Right kidney (tissue), 9 donors: ENCODE data around the gene METTL23.

Source experiments
- DNase-seq: peaks from one replicate; pipeline ENCODE4 v3.0.0-alpha.2; 2016
- long read RNA-seq, 8 donors: transcript quantifications; one replicate each; lab custom pipeline, GENCODE V29; 2026

Gene METTL23
- long read RNA-seq, donor 1, transcript METTL23-201 (5 exons, 1,155 nt) = major isoform, 6 of 28 reads
- long read RNA-seq, donor 1, transcript METTL23-204 (4 exons, 904 nt) = major isoform, 6 of 28 reads
- long read RNA-seq, donor 1, transcript METTL23-212 (4 exons, 1,006 nt) = major isoform, 6 of 28 reads
- long read RNA-seq, donor 1, partial matches to known transcripts = 5 of 28 reads
- long read RNA-seq, donor 1, other reads (novel, unspliced or antisense) = 0 of 28 reads
- long read RNA-seq, donor 2, transcript METTL23-201 (5 exons, 1,155 nt) = major isoform, 5 of 18 reads
- long read RNA-seq, donor 2, partial matches to known transcripts = 0 of 18 reads
- long read RNA-seq, donor 2, other reads (novel, unspliced or antisense) = 0 of 18 reads
- long read RNA-seq, donor 3, partial matches to known transcripts = 55 of 127 reads
- long read RNA-seq, donor 3, other reads (novel, unspliced or antisense) = 64 of 127 reads
- long read RNA-seq, donor 4, partial matches to known transcripts = 14 of 112 reads
- long read RNA-seq, donor 4, other reads (novel, unspliced or antisense) = 90 of 112 reads
- long read RNA-seq, donor 5, partial matches to known transcripts = 0 of 10 reads
- long read RNA-seq, donor 5, other reads (novel, unspliced or antisense) = 0 of 10 reads
- long read RNA-seq, donor 6, partial matches to known transcripts = 0 of 9 reads
- long read RNA-seq, donor 6, other reads (novel, unspliced or antisense) = 0 of 9 reads
- long read RNA-seq, donor 7 = 0 reads
- long read RNA-seq, donor 8, transcript METTL23-212 (4 exons, 1,006 nt) = major isoform, 5 of 20 reads
- long read RNA-seq, donor 8, transcript METTL23-201 (5 exons, 1,155 nt) = major isoform, 5 of 20 reads
- long read RNA-seq, donor 8, transcript METTL23-204 (4 exons, 904 nt) = major isoform, 5 of 20 reads
- long read RNA-seq, donor 8, partial matches to known transcripts = 0 of 20 reads
- long read RNA-seq, donor 8, other reads (novel, unspliced or antisense) = 0 of 20 reads

- peak; percentile 91 for DNase-seq
Observed at GRCh38 chr17:76726776-76727718, at the start of gene METTL23. Gene METTL23 (plus strand): TSS chr17:76726839. CDS start chr17:76729711, 2,872 bp downstream.

GRCh38 chr17:76677406-76677805 is 49.2 kb upstream of the METTL23 start:
- DNase-seq = no peak

GRCh38 chr17:76678330-76678729 is 48.3 kb upstream of the METTL23 start:
- no peak for DNase-seq

- no peak for DNase-seq
Observed at GRCh38 chr17:76679239-76679638, 47.4 kb upstream of the METTL23 start.

GRCh38 chr17:76681222-76682137 is 45.2 kb upstream of the METTL23 start:
- DNase-seq = peak; percentile 62

- DNase-seq = no peak
Observed at GRCh38 chr17:76682296-76682695, 44.3 kb upstream of the METTL23 start.

- DNase-seq = no peak
Observed at GRCh38 chr17:76683011-76683755, 43.5 kb upstream of the METTL23 start.

- no peak for DNase-seq
Observed at GRCh38 chr17:76683921-76684745, 42.5 kb upstream of the METTL23 start.

GRCh38 chr17:76684756-76685155 is 41.9 kb upstream of the METTL23 start:
- no peak for DNase-seq

- no peak for DNase-seq
Observed at GRCh38 chr17:76685366-76685765, 41.3 kb upstream of the METTL23 start.

GRCh38 chr17:76685846-76686245 is 40.8 kb upstream of the METTL23 start:
- DNase-seq = no peak

- peak; percentile 55 for DNase-seq
Observed at GRCh38 chr17:76686538-76687297, 39.9 kb upstream of the METTL23 start.

GRCh38 chr17:76687298-76688164 is 39.1 kb upstream of the METTL23 start:
- DNase-seq = no peak

GRCh38 chr17:76688165-76688622 is 38.4 kb upstream of the METTL23 start:
- no peak for DNase-seq

GRCh38 chr17:76689859-76690258 is 36.8 kb upstream of the METTL23 start:
- no peak for DNase-seq

GRCh38 chr17:76690596-76691280 is 35.9 kb upstream of the METTL23 start:
- no peak for DNase-seq
